ENCODE measurements around the gene TUBAL3. TPM values are rescaled to one million over a fixed set of nuclear protein-coding genes. Genes with fewer than 3 reads are reported as not detected.

The TUBAL3 gene
- polyA plus RNA-seq, 1 of the 3 experiments (the other 2 are of a cell fraction), result not detected

DNA sequence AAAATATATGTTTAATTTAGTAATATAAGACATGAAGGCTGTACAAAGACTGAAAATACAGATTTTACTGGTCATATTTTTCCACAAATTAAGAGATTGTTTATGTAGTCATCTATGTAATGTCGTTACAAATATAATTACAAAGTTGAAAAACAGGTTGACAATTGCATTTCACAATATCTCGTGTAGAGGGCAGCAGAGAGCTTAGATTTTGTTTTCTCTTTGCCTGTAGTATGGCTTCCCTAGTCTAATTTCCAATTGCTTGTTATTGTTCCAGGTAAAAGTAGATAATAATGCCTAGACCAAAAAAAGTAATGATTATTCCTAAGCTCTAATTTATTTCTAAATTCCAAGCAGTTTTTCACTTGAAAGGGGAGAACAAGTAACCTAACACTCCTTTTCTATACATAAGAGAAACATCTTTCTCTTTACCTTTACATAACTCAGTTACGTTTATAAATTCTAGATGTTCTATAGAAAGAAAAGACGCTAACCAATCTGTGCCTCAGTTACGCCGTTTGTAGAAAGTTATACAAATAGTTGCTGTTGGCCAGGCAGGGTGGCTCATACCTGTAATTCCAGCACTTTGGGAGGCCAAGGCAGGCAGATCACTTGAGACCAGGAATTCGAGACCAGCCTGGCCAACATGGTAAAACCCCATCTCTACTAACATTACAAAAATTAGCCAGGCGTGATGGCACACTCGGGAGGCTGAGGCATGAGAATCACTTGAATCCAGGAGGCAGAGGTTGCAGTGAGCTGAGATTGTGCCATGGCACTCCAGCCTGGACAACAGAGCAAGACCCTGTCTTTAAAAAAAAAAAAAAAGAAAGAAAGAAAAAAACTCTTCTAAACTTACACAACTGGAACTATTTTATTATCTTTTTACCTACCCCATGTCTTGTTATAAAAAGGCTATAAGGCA, 37.7 kb upstream of the TUBAL3 start:
- H4K20me1 ChIP-seq (ENCODE audit: insufficient read depth), result no peaks in the 10 kb centered on the region
- H3K79me2 ChIP-seq (ENCODE audit: insufficient read depth), result 0 out of 2 replicates have a peak, but pooled peaks cover 5% of the 10 kb centered on the region
- DNase-seq, result peak; percentile 56
- H3K9me2 ChIP-seq, result no peaks in the 10 kb centered on the region
- peaks cover 0 to 2% of the 10 kb centered on the region in 2 experiments for H3K36me3 ChIP-seq (replicated peaks in 1 of 2; ENCODE audit: control insufficient read depth in 1 of 2, insufficient read depth in 2 of 2, low read length in 1 of 2)
- no peak for TF ChIP-seq RFX5 (IDR thresholded peaks at IDR 0.05; ENCODE audit: low read length)
- TF ChIP-seq SMC3 (IDR thresholded peaks at IDR 0.05; ENCODE audit: low read depth, low read length), result peak; percentile 78
- TF ChIP-seq MXI1 (IDR thresholded peaks at IDR 0.05; ENCODE audit: low read depth, low read length), result no peak
- peak; percentile 91 for TF ChIP-seq RAD21 (IDR thresholded peaks at IDR 0.05; ENCODE audit: low read length)
- TF ChIP-seq, protein P1, sequence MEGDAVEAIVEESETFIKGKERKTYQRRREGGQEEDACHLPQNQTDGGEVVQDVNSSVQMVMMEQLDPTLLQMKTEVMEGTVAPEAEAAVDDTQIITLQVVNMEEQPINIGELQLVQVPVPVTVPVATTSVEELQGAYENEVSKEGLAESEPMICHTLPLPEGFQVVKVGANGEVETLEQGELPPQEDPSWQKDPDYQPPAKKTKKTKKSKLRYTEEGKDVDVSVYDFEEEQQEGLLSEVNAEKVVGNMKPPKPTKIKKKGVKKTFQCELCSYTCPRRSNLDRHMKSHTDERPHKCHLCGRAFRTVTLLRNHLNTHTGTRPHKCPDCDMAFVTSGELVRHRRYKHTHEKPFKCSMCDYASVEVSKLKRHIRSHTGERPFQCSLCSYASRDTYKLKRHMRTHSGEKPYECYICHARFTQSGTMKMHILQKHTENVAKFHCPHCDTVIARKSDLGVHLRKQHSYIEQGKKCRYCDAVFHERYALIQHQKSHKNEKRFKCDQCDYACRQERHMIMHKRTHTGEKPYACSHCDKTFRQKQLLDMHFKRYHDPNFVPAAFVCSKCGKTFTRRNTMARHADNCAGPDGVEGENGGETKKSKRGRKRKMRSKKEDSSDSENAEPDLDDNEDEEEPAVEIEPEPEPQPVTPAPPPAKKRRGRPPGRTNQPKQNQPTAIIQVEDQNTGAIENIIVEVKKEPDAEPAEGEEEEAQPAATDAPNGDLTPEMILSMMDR (IDR thresholded peaks at IDR 0.05), result peak; percentile 86
- CTCF ChIA-PET, result interaction anchor here (0.6 to 17.2 kb wide), 38 partner anchors 9 to 597 kb away, joined by 3 to 449 read pairs (median 4); partner anchors contain the start of gene TASOR2
- WGBS (ENCODE audit: low lambda C conversion rate), result 63% methylated on average over 9 of the region's 9 CpGs
- H3K4me2 ChIP-seq, result no peak overlapping the region
- no peak overlapping the region for H3K4me3 ChIP-seq (ENCODE audit: low read depth in 2 of 2, low read length in 1 of 2)
- H3F3A ChIP-seq (replicated peaks; ENCODE audit: insufficient read depth), result no peaks in the 10 kb centered on the region
- no peaks in the 10 kb centered on the region for H3K9me3 ChIP-seq
- POLR2A ChIA-PET, result interaction anchor here (1.4 kb wide), 1 partner anchor 180 kb away, joined by 5 read pairs; no protein-coding TSS in a partner anchor
- no peak overlapping the region for H3K27ac ChIP-seq (ENCODE audit: low read depth in 2 of 2, low read length in 1 of 2)
- H3K4me1 ChIP-seq (ENCODE audit: control insufficient read depth in 1 of 2, insufficient read depth in 2 of 2, low read depth in 1 of 2, low read length in 1 of 2), result peaks cover 0 to 9% of the 10 kb centered on the region in 2 experiments; a peak in 2 of 4 replicates
- no peak overlapping the region for H3K9ac ChIP-seq
- no peak overlapping the region for H2AFZ ChIP-seq (ENCODE audit: low read depth)
- H3K27me3 ChIP-seq (ENCODE audit: insufficient read depth), result no peaks in the 10 kb centered on the region

DNA sequence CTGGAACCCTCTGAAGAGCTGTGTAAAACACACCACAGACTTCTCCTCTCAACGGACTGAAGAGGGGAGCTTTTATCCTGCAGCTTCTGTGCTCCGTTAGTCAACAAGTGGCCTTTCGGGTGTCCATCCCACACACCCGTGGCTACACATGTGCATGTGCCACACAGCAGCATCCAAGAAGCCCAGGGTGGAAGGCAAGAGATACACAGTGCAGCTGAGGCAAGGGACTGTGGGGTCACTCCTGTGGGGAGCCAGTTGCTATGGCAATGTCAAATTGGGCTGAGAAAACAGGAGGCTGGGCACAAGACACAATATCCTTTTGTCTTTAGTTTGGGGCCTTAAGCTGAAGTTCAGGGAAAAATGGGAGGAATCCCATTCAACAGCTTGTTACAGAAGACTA, 36.5 kb upstream of the TUBAL3 start:
- H3K9me2 ChIP-seq, result no peaks in the 10 kb centered on the region
- WGBS (ENCODE audit: low lambda C conversion rate), result 83% methylated on average over 2 of the region's 4 CpGs
- no peaks in the 10 kb centered on the region for H3K9me3 ChIP-seq
- CTCF ChIA-PET, result interaction anchor here (0.5 to 17.2 kb wide), 11 partner anchors 16 to 626 kb away, joined by 3 to 449 read pairs (median 4); no protein-coding TSS in a partner anchor
- no peak overlapping the region for H3K4me3 ChIP-seq (ENCODE audit: low read depth in 2 of 2, low read length in 1 of 2)
- POLR2A ChIA-PET, result interaction anchor here (1.1 to 1.4 kb wide), 2 partner anchors 181 to 182 kb away, joined by 5 read pairs; no protein-coding TSS in a partner anchor
- H3K4me2 ChIP-seq, result no peak overlapping the region
- H3K36me3 ChIP-seq (replicated peaks in 1 of 2; ENCODE audit: control insufficient read depth in 1 of 2, insufficient read depth in 2 of 2, low read length in 1 of 2), result peaks cover 0 to 2% of the 10 kb centered on the region in 2 experiments
- no peaks in the 10 kb centered on the region for H3K27me3 ChIP-seq (ENCODE audit: insufficient read depth)
- H3F3A ChIP-seq (replicated peaks; ENCODE audit: insufficient read depth), result no peaks in the 10 kb centered on the region
- no peak overlapping the region for H2AFZ ChIP-seq (ENCODE audit: low read depth)
- no peaks in the 10 kb centered on the region for H4K20me1 ChIP-seq (ENCODE audit: insufficient read depth)
- H3K4me1 ChIP-seq (ENCODE audit: control insufficient read depth in 1 of 2, insufficient read depth in 2 of 2, low read depth in 1 of 2, low read length in 1 of 2), result peaks cover 0 to 1% of the 10 kb centered on the region in 2 experiments; a peak in 2 of 4 replicates
- no peak for DNase-seq
- 0 out of 2 replicates have a peak, but pooled peaks cover 1% of the 10 kb centered on the region for H3K79me2 ChIP-seq (ENCODE audit: insufficient read depth)
- H3K9ac ChIP-seq, result no peak overlapping the region
- no peak overlapping the region for H3K27ac ChIP-seq (ENCODE audit: low read depth in 2 of 2, low read length in 1 of 2)
- TF ChIP-seq RXRA (IDR thresholded peaks at IDR 0.05; ENCODE audit: borderline replicate concordance, low read depth) (no peak), NFIC (IDR thresholded peaks at IDR 0.05; ENCODE audit: borderline replicate concordance) (no peak), ELF1 (IDR thresholded peaks at IDR 0.05) (no peak), RCOR1 (IDR thresholded peaks at IDR 0.05; ENCODE audit: low read length) (no peak)
- TF ChIP-seq, protein P2, sequence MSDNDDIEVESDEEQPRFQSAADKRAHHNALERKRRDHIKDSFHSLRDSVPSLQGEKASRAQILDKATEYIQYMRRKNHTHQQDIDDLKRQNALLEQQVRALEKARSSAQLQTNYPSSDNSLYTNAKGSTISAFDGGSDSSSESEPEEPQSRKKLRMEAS (IDR thresholded peaks at IDR 0.05; ENCODE audit: low read depth), result no peak
- TF ChIP-seq, protein P1 (IDR thresholded peaks at IDR 0.05), result no peak
- TF ChIP-seq, protein P3, sequence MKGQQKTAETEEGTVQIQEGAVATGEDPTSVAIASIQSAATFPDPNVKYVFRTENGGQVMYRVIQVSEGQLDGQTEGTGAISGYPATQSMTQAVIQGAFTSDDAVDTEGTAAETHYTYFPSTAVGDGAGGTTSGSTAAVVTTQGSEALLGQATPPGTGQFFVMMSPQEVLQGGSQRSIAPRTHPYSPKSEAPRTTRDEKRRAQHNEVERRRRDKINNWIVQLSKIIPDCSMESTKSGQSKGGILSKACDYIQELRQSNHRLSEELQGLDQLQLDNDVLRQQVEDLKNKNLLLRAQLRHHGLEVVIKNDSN (IDR thresholded peaks at IDR 0.05; ENCODE audit: borderline replicate concordance, low read depth), result no peak

Data from SK-N-SH (cell line).